ENCODE data around the gene PPP2R3A. TPM values are rescaled to one million over a fixed set of nuclear protein-coding genes. Genes with fewer than 3 reads are reported as not detected.

PPP2R3A gene
- total and polyA plus RNA-seq, 2 of the 13 experiments (the other 11 are each of a cell fraction or from before 2014, with no cell fraction given) = 0.07 to 0.12 TPM

DNA sequence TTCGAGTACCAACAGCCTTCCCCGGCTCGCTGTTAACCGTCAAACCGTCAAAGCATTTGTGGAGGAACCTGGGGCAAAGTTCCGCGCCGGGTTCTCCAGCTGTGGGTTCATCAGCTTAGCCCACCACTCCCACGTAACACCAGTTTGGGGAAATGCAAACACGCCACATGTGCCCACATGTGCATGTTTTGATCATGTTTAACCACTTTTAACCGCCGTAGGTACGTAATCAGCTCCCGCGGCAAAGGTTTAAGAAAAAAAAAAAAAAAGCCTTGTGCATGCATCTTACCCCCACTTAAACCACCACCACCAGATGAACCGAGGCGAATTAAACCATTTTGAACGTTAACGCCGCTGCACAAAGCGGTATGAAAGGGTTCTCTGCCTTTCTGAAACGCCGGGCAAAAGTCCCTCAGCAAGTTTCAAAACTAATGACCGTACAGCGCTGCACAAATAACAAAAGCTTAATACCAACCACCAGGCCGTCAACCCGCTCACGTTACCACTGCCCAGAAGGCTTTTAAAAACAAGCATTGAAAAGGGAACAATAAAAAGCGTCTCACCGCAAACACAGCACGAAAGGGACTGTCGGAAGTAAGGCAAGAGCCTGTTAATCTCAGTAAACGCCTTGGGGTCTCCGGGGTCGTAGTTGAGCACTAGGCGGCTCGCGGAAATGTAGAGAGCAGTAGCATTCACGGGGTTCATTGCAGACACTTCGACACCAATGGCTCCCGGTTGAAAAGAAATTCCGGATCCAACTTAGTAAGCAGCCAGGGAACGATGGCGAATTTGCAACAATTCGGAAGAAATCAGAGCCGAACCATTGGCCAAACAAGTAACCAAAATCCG is 229.1 kb downstream of the PPP2R3A start (continued):
- peak; percentile 31 for TF ChIP-seq ASH2L (IDR thresholded peaks at IDR 0.05; ENCODE audit: insufficient read length, low read depth, low read length)
- TF ChIP-seq ZNF674 (CRISPR knock-in tag; IDR thresholded peaks at IDR 0.05; ENCODE audit: low read depth) = no peak
- no peak for TF ChIP-seq ZNF350 (CRISPR knock-in tag; IDR thresholded peaks at IDR 0.05; ENCODE audit: borderline replicate concordance, low read depth)
- TF ChIP-seq KDM6A (CRISPR knock-in tag; IDR thresholded peaks at IDR 0.05; ENCODE audit: low read depth) = no peak
- no peak for TF ChIP-seq POLR2AphosphoS2 (IDR thresholded peaks at IDR 0.05; ENCODE audit: low read depth, low read length)
- TF ChIP-seq, protein P1, sequence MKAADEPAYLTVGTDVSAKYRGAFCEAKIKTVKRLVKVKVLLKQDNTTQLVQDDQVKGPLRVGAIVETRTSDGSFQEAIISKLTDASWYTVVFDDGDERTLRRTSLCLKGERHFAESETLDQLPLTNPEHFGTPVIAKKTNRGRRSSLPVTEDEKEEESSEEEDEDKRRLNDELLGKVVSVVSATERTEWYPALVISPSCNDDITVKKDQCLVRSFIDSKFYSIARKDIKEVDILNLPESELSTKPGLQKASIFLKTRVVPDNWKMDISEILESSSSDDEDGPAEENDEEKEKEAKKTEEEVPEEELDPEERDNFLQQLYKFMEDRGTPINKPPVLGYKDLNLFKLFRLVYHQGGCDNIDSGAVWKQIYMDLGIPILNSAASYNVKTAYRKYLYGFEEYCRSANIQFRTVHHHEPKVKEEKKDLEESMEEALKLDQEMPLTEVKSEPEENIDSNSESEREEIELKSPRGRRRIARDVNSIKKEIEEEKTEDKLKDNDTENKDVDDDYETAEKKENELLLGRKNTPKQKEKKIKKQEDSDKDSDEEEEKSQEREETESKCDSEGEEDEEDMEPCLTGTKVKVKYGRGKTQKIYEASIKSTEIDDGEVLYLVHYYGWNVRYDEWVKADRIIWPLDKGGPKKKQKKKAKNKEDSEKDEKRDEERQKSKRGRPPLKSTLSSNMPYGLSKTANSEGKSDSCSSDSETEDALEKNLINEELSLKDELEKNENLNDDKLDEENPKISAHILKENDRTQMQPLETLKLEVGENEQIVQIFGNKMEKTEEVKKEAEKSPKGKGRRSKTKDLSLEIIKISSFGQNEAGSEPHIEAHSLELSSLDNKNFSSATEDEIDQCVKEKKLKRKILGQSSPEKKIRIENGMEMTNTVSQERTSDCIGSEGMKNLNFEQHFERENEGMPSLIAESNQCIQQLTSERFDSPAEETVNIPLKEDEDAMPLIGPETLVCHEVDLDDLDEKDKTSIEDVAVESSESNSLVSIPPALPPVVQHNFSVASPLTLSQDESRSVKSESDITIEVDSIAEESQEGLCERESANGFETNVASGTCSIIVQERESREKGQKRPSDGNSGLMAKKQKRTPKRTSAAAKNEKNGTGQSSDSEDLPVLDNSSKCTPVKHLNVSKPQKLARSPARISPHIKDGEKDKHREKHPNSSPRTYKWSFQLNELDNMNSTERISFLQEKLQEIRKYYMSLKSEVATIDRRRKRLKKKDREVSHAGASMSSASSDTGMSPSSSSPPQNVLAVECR (CRISPR knock-in tag; IDR thresholded peaks at IDR 0.05; ENCODE audit: borderline replicate concordance) = peak; percentile 37
- TF ChIP-seq, protein P2, sequence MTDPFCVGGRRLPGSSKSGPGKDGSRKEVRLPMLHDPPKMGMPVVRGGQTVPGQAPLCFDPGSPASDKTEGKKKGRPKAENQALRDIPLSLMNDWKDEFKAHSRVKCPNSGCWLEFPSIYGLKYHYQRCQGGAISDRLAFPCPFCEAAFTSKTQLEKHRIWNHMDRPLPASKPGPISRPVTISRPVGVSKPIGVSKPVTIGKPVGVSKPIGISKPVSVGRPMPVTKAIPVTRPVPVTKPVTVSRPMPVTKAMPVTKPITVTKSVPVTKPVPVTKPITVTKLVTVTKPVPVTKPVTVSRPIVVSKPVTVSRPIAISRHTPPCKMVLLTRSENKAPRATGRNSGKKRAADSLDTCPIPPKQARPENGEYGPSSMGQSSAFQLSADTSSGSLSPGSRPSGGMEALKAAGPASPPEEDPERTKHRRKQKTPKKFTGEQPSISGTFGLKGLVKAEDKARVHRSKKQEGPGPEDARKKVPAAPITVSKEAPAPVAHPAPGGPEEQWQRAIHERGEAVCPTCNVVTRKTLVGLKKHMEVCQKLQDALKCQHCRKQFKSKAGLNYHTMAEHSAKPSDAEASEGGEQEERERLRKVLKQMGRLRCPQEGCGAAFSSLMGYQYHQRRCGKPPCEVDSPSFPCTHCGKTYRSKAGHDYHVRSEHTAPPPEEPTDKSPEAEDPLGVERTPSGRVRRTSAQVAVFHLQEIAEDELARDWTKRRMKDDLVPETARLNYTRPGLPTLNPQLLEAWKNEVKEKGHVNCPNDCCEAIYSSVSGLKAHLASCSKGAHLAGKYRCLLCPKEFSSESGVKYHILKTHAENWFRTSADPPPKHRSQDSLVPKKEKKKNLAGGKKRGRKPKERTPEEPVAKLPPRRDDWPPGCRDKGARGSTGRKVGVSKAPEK (CRISPR knock-in tag; IDR thresholded peaks at IDR 0.05; ENCODE audit: borderline replicate concordance) = no peak
- no peak for TF ChIP-seq FOXK1 (CRISPR knock-in tag; IDR thresholded peaks at IDR 0.05; ENCODE audit: borderline replicate concordance, low read depth)
- TF ChIP-seq, protein P3, sequence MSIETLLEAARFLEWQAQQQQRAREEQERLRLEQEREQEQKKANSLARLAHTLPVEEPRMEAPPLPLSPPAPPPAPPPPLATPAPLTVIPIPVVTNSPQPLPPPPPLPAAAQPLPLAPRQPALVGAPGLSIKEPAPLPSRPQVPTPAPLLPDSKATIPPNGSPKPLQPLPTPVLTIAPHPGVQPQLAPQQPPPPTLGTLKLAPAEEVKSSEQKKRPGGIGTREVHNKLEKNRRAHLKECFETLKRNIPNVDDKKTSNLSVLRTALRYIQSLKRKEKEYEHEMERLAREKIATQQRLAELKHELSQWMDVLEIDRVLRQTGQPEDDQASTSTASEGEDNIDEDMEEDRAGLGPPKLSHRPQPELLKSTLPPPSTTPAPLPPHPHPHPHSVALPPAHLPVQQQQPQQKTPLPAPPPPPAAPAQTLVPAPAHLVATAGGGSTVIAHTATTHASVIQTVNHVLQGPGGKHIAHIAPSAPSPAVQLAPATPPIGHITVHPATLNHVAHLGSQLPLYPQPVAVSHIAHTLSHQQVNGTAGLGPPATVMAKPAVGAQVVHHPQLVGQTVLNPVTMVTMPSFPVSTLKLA (IDR thresholded peaks at IDR 0.05) = peak; percentile 14; the same call in 1 of the 2 replicates
- TF ChIP-seq ZNF232 (CRISPR knock-in tag; IDR thresholded peaks at IDR 0.05; ENCODE audit: borderline replicate concordance) = 0 out of 2 replicates have a peak, but pooled peaks have one; percentile 5
- TF ChIP-seq SP4 (CRISPR knock-in tag; IDR thresholded peaks at IDR 0.05) = no peak
- TF ChIP-seq SP140L (CRISPR knock-in tag; IDR thresholded peaks at IDR 0.05; ENCODE audit: borderline replicate concordance) = no peak
- TF ChIP-seq, protein P4, sequence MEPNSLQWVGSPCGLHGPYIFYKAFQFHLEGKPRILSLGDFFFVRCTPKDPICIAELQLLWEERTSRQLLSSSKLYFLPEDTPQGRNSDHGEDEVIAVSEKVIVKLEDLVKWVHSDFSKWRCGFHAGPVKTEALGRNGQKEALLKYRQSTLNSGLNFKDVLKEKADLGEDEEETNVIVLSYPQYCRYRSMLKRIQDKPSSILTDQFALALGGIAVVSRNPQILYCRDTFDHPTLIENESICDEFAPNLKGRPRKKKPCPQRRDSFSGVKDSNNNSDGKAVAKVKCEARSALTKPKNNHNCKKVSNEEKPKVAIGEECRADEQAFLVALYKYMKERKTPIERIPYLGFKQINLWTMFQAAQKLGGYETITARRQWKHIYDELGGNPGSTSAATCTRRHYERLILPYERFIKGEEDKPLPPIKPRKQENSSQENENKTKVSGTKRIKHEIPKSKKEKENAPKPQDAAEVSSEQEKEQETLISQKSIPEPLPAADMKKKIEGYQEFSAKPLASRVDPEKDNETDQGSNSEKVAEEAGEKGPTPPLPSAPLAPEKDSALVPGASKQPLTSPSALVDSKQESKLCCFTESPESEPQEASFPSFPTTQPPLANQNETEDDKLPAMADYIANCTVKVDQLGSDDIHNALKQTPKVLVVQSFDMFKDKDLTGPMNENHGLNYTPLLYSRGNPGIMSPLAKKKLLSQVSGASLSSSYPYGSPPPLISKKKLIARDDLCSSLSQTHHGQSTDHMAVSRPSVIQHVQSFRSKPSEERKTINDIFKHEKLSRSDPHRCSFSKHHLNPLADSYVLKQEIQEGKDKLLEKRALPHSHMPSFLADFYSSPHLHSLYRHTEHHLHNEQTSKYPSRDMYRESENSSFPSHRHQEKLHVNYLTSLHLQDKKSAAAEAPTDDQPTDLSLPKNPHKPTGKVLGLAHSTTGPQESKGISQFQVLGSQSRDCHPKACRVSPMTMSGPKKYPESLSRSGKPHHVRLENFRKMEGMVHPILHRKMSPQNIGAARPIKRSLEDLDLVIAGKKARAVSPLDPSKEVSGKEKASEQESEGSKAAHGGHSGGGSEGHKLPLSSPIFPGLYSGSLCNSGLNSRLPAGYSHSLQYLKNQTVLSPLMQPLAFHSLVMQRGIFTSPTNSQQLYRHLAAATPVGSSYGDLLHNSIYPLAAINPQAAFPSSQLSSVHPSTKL (CRISPR knock-in tag; IDR thresholded peaks at IDR 0.05) = no peak
- no peak for TF ChIP-seq TOPORS (CRISPR knock-in tag; IDR thresholded peaks at IDR 0.05)
- TF ChIP-seq ZBTB20 (CRISPR knock-in tag; IDR thresholded peaks at IDR 0.05; ENCODE audit: borderline replicate concordance, low read depth) = 0 out of 2 replicates have a peak, but pooled peaks have one; percentile 19

Measured in HepG2 (cell line).